Measurements from ENCODE around the gene RPL5. TPM values are rescaled to one million over a fixed set of nuclear protein-coding genes. Genes with fewer than 3 reads are reported as not detected.

Gene RPL5
- polyA plus RNA-seq, 1 donor (not counting 4 experiments of a cell fraction or from before 2014, with no cell fraction given), result 2,236 TPM

DNA sequence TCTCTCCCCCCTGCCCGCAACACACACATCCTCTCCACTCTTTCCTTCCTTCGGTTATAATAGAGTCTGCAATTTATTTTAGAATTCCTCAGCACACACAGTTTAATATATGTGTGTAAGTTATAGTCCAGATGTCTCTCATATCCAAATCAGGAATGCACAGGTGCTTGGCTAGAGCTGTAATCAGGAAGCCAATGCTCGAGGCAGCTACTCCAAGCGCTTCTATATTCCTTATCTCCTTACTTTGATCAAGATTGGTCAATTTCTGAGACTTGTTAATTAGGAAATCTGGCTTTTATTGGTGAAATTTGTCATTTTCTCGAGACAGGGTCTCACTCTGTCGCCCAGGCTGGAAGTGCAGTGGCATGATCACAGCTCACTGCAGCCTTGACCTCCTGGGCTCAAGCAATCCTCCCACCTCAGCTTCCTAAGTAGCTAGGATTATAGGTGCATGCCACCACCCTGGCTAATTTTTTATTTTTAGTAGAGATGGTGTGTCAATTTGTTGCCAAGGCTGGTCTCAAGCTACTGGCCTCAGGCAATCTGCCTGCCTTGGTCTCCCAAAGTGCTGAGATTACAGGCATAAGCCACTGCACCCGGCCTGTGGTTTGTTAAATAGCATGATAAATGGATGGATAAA, 27.7 kb downstream of the RPL5 start:
- no peak for TF ChIP-seq EZH2 (IDR thresholded peaks at IDR 0.05; ENCODE audit: low read length)
- TF ChIP-seq, protein P1, sequence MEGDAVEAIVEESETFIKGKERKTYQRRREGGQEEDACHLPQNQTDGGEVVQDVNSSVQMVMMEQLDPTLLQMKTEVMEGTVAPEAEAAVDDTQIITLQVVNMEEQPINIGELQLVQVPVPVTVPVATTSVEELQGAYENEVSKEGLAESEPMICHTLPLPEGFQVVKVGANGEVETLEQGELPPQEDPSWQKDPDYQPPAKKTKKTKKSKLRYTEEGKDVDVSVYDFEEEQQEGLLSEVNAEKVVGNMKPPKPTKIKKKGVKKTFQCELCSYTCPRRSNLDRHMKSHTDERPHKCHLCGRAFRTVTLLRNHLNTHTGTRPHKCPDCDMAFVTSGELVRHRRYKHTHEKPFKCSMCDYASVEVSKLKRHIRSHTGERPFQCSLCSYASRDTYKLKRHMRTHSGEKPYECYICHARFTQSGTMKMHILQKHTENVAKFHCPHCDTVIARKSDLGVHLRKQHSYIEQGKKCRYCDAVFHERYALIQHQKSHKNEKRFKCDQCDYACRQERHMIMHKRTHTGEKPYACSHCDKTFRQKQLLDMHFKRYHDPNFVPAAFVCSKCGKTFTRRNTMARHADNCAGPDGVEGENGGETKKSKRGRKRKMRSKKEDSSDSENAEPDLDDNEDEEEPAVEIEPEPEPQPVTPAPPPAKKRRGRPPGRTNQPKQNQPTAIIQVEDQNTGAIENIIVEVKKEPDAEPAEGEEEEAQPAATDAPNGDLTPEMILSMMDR (optimal IDR thresholded peaks at IDR 0.05 in 1 of 3, IDR thresholded peaks at IDR 0.05 in 1 of 3, conservative IDR thresholded peaks at IDR 0.05 in 1 of 3; ENCODE audit: extremely low read depth in 1 of 3, insufficient read depth in 2 of 3, low read length in 3 of 3), result no peak
- Histone ChIP-seq H2AFZ (ENCODE audit: control insufficient read depth, low read length) (peak overlapping the region; percentile 24), H3K9ac (ENCODE audit: control insufficient read depth, extremely low read depth, insufficient read depth, low read length) (no peak overlapping the region), H3K4me2 (ENCODE audit: control insufficient read depth, extremely low read depth, insufficient read depth, low read depth, low read length) (peak overlapping the region; percentile 77), H4K20me1 (ENCODE audit: control insufficient read depth, extremely low read depth, insufficient read depth, low read length) (no peaks in the 10 kb centered on the region), H3K9me3 (ENCODE audit: control insufficient read depth, low read depth, low read length) (no peaks in the 10 kb centered on the region), H3K79me2 (ENCODE audit: control insufficient read depth, insufficient read depth, low read length) (no peaks in the 10 kb centered on the region), H3K27ac (ENCODE audit: control insufficient read depth, insufficient read depth, low read length) (no peak overlapping the region), H3K4me3 (ENCODE audit: control insufficient read depth in 2 of 3, extremely low read depth in 1 of 3, insufficient read depth in 2 of 3, low read depth in 1 of 3, low read length in 3 of 3) (peak overlapping the region in 1 of 3 experiments; percentile 39), H3K27me3 (ENCODE audit: control insufficient read depth, extremely low read depth, insufficient read depth, low read length) (no peaks in the 10 kb centered on the region), H3K36me3 (ENCODE audit: control insufficient read depth in 2 of 2, extremely low read depth in 1 of 2, insufficient read depth in 2 of 2, low read length in 2 of 2) (no peaks in the 10 kb centered on the region), H3K4me1 (ENCODE audit: control insufficient read depth, extremely low read depth, insufficient read depth, low read length) (peaks cover 4% of the 10 kb centered on the region), H3K9me1 (ENCODE audit: control insufficient read depth, extremely low read depth, insufficient read depth, low read length) (no peaks in the 10 kb centered on the region)
- dilution Hi-C loops (cut with MboI; ENCODE audit: extremely low pct_ligation_motif_present, low sequenced_read_pairs), result no loop called here
- FAIRE-seq (no peak), DNase-seq (ENCODE audit: low read depth, low spot score) (no peak)

DNA sequence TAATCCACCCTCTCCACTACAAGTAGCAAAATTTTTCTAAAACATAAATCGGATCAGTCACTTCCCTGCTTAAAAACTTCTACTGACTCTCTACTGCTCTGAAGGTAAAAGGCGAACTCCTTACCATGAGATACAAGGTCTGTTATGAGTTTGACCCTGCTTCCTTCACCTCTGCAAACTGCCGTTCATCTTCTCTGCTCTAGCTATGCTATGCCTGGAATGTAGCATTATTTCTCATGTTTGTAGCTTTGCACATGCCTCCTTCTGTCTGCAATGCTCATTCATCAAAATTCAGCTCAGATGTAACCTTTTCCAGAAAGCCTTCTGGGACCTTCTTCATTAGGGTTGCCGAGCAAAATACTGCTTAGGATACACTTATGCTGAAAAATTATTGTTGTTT, 30.8 kb downstream of the RPL5 start:
- Histone ChIP-seq H3K9me1 (ENCODE audit: control insufficient read depth, extremely low read depth, insufficient read depth, low read length) (no peaks in the 10 kb centered on the region), H3K9me3 (ENCODE audit: control insufficient read depth, low read depth, low read length) (no peaks in the 10 kb centered on the region), H3K4me1 (ENCODE audit: control insufficient read depth, extremely low read depth, insufficient read depth, low read length) (peaks cover 4% of the 10 kb centered on the region), H3K4me2 (ENCODE audit: control insufficient read depth, extremely low read depth, insufficient read depth, low read depth, low read length) (no peak overlapping the region), H3K27ac (ENCODE audit: control insufficient read depth, insufficient read depth, low read length) (no peak overlapping the region), H2AFZ (ENCODE audit: control insufficient read depth, low read length) (no peak overlapping the region), H3K27me3 (ENCODE audit: control insufficient read depth, extremely low read depth, insufficient read depth, low read length) (no peaks in the 10 kb centered on the region), H3K79me2 (ENCODE audit: control insufficient read depth, insufficient read depth, low read length) (no peaks in the 10 kb centered on the region), H4K20me1 (ENCODE audit: control insufficient read depth, extremely low read depth, insufficient read depth, low read length) (no peaks in the 10 kb centered on the region), H3K36me3 (ENCODE audit: control insufficient read depth in 2 of 2, extremely low read depth in 1 of 2, insufficient read depth in 2 of 2, low read length in 2 of 2) (no peaks in the 10 kb centered on the region), H3K9ac (ENCODE audit: control insufficient read depth, extremely low read depth, insufficient read depth, low read length) (no peak overlapping the region), H3K4me3 (ENCODE audit: control insufficient read depth in 2 of 3, extremely low read depth in 1 of 3, insufficient read depth in 2 of 3, low read depth in 1 of 3, low read length in 3 of 3) (no peak overlapping the region)
- DNase-seq (ENCODE audit: low read depth, low spot score) (no peak), FAIRE-seq (no peak)
- dilution Hi-C loops (cut with MboI; ENCODE audit: extremely low pct_ligation_motif_present, low sequenced_read_pairs), result no loop called here
- TF ChIP-seq, protein P1 (optimal IDR thresholded peaks at IDR 0.05 in 1 of 3, IDR thresholded peaks at IDR 0.05 in 1 of 3, conservative IDR thresholded peaks at IDR 0.05 in 1 of 3; ENCODE audit: extremely low read depth in 1 of 3, insufficient read depth in 2 of 3, low read length in 3 of 3), result no peak
- no peak for TF ChIP-seq EZH2 (IDR thresholded peaks at IDR 0.05; ENCODE audit: low read length)

All from keratinocyte (primary cell).